A549 (cell line): Measurements from ENCODE around the gene GAL3ST3. TPM values are rescaled to one million over a fixed set of nuclear protein-coding genes. Genes with fewer than 3 reads are reported as not detected.

ENCODE experiments used
- ATAC-seq, 2 experiments: fragments of 200-7000 bp in 1 of 2; fragments of >200 bp in 1 of 2; cut with Nextera tagmentation in 1 of 2; cut with Tn5 transposase in 1 of 2; 3 replicates each; pipeline versions ENCODE4 v1.8.0 to v1.9.1; 2018 to 2020; ENCODE audit warnings: mild to moderate bottlenecking in 1 of 2, moderate library complexity in 1 of 2
- CTCF ChIA-PET: fragments of 300-600 bp; sonication (Branson Sonifier 250); formaldehyde crosslinking; extraction: SDS; loops from one replicate; lab custom pipeline; 2021; ENCODE audit warnings: antibody characterized with exemption, inconsistent platforms; lab: Yijun Ruan, JAX
- POLR2A ChIA-PET: fragments of 350-600 bp; formaldehyde crosslinking; extraction: SDS; loops from one replicate; lab custom pipeline; 2021; ENCODE audit warnings: antibody characterized with exemption, inconsistent platforms; lab: Yijun Ruan, JAX
- DNase-seq, 2 experiments: peaks; one replicate each; pipeline versions ENCODE4 v3.0.0 to v3.0.0-alpha.2; 2011 to 2016; ENCODE audit warnings: low read depth in 1 of 2, low spot score in 1 of 2
- FAIRE-seq: peaks from 2 replicates; lab custom pipeline; 2011; peaks lifted over from hg19 to GRCh38; lab: Jason Lieb, UNC
- H3K27ac ChIP-seq, 2 experiments: fragments of >200 bp; sonication (Bioruptor Twin); formaldehyde crosslinking; 3 replicates each; pipeline ENCODE4 v1.5.1; 2016 to 2017
- H3K4me1 ChIP-seq: fragments of >200 bp; sonication (Bioruptor Twin); formaldehyde crosslinking; 3 replicates; pipeline ENCODE4 v1.6.1; 2016
- H3K4me2 ChIP-seq: fragments of >200 bp; sonication (Bioruptor Twin); formaldehyde crosslinking; 3 replicates; pipeline ENCODE4 v1.6.1; 2016
- H3K4me3 ChIP-seq: fragments of >200 bp; sonication (Bioruptor Twin); formaldehyde crosslinking; 3 replicates; pipeline ENCODE4 v1.5.1; 2016
- H3K9me3 ChIP-seq: fragments of >200 bp; sonication (Bioruptor Twin); formaldehyde crosslinking; 3 replicates; pipeline ENCODE4 v1.6.1; 2016
- ATOH8 ChIP-seq: fragments of 250-450 bp; sonication (Bioruptor Pico); IDR thresholded peaks from 2 replicates; pipeline ENCODE4 v1.5.0; 2020; ENCODE audit warnings: low read depth, mild to moderate bottlenecking, moderate library complexity
- BCL3 ChIP-seq: fragments of >200 bp; sonication (Bioruptor Twin); formaldehyde crosslinking; IDR thresholded peaks from 3 replicates; pipeline ENCODE4 v1.6.1; 2016
- BHLHE40 ChIP-seq: IDR thresholded peaks from 2 replicates; pipeline ENCODE4 v1.6.1; 2012; ENCODE audit warnings: low read depth, low read length, inconsistent platforms
- CHD2 ChIP-seq: fragments of 150-350 bp; IDR thresholded peaks from 2 replicates; pipeline ENCODE4 v1.6.1; 2014; ENCODE audit warnings: low read length; ENCODE audit not compliant: partially characterized antibody
- CTCF ChIP-seq: fragments of >200 bp; sonication (Bioruptor Twin); formaldehyde crosslinking; IDR thresholded peaks from 3 replicates; pipeline ENCODE4 v1.5.1; 2016
- EHMT2 ChIP-seq: fragments of 200-600 bp; sonication (generic); IDR thresholded peaks from 2 replicates; pipeline ENCODE4 v1.6.1; 2016; ENCODE audit warnings: antibody characterized with exemption, low read depth, mild to moderate bottlenecking, moderate library complexity
- EP300 ChIP-seq, 2 experiments: fragments of >200 bp; sonication (Bioruptor Twin); formaldehyde crosslinking; IDR thresholded peaks; 2 replicates in 1 of 2; 3 replicates in 1 of 2; pipeline ENCODE4 v1.6.1; 2016 to 2017
- FOSL2 ChIP-seq, 2 experiments: fragments of 450-650 bp in 1 of 2; fragments of >200 bp in 1 of 2; sonication (Bioruptor Twin) in 1 of 2; formaldehyde crosslinking; IDR thresholded peaks; 2 replicates each; pipeline versions ENCODE4 v1.5.0 to v1.6.1; 2016 to 2020; ENCODE audit warnings: mild to moderate bottlenecking in 1 of 2, moderate library complexity in 1 of 2
- HDAC2 ChIP-seq: fragments of 200-600 bp; sonication (generic); IDR thresholded peaks from 2 replicates; pipeline ENCODE4 v1.6.1; 2016
- HOXA7 ChIP-seq: fragments of 250-450 bp; sonication (Bioruptor Pico); IDR thresholded peaks from 2 replicates; pipeline ENCODE4 v1.5.0; 2020; ENCODE audit warnings: mild to moderate bottlenecking, moderate library complexity
- HOXB13 ChIP-seq: fragments of 250-450 bp; sonication (Bioruptor Pico); IDR thresholded peaks from 2 replicates; pipeline ENCODE4 v1.5.0; 2020; ENCODE audit warnings: low read depth, mild to moderate bottlenecking, moderate library complexity
- KDM1A ChIP-seq: fragments of 200-600 bp; sonication (generic); IDR thresholded peaks from 2 replicates; pipeline ENCODE4 v1.6.1; 2016; ENCODE audit warnings: low read depth, mild to moderate bottlenecking
- MAZ ChIP-seq: fragments of 150-350 bp; IDR thresholded peaks from 2 replicates; pipeline ENCODE4 v1.6.1; 2014; ENCODE audit warnings: antibody characterized with exemption, low read depth, low read length, borderline replicate concordance
- NPAS2 ChIP-seq: fragments of 250-450 bp; sonication (Bioruptor Pico); IDR thresholded peaks from 2 replicates; pipeline ENCODE4 v1.8.0; 2022; ENCODE audit warnings: mild to moderate bottlenecking, moderate library complexity, borderline replicate concordance
- PBX3 ChIP-seq: IDR thresholded peaks from 2 replicates; pipeline ENCODE4 v1.6.1; 2012
- PHF8 ChIP-seq: fragments of 200-600 bp; sonication (generic); IDR thresholded peaks from 2 replicates; pipeline ENCODE4 v1.6.1; 2016; ENCODE audit warnings: low read depth, mild to moderate bottlenecking, antibody characterized with exemption, moderate library complexity, borderline replicate concordance
- POLR2A ChIP-seq: IDR thresholded peaks from 2 replicates; pipeline ENCODE4 v1.6.1; 2012; ENCODE audit warnings: mild to moderate bottlenecking, low read length
- REST ChIP-seq: fragments of 200-600 bp; sonication (generic); IDR thresholded peaks from 2 replicates; pipeline ENCODE4 v1.6.1; 2016; ENCODE audit warnings: antibody characterized with exemption, mild to moderate bottlenecking, moderate library complexity
- RNF2 ChIP-seq: fragments of 200-600 bp; sonication (generic); IDR thresholded peaks from 2 replicates; pipeline ENCODE4 v1.6.1; 2016; ENCODE audit warnings: low read depth, mild to moderate bottlenecking, antibody characterized with exemption, moderate library complexity, borderline replicate concordance
- USF2 ChIP-seq: fragments of 450-650 bp; IDR thresholded peaks from 2 replicates; pipeline ENCODE4 v1.6.1; 2014; ENCODE audit warnings: antibody characterized with exemption
- ZFP36 ChIP-seq: fragments of 450-650 bp; IDR thresholded peaks from 2 replicates; pipeline ENCODE4 v1.6.1; 2014; ENCODE audit warnings: borderline replicate concordance; ENCODE audit not compliant: partially characterized antibody
- ZNF302 ChIP-seq: fragments of 250-450 bp; sonication (Bioruptor Pico); IDR thresholded peaks from 2 replicates; pipeline ENCODE4 v1.9.0; 2021; ENCODE audit warnings: inconsistent platforms, mild to moderate bottlenecking, moderate library complexity
- ZSCAN20 ChIP-seq: fragments of 250-450 bp; sonication (Bioruptor Pico); IDR thresholded peaks from 2 replicates; pipeline ENCODE4 v1.8.0; 2022; ENCODE audit warnings: mild to moderate bottlenecking, moderate library complexity
- WGBS: methylation state at CpG from one replicate; pipeline ENCODE4 v1.1.6; 2017; ENCODE audit errors: missing lambda C conversion rate; 5-methylcytosine and 5-hydroxymethylcytosine counted together
- polyA plus RNA-seq, 4 experiments: library from polyadenylated mRNA; depleted of rRNA in 3 of 4; stranded (reverse); fragments of >200 nt; fragmentation: RNase III in 1 of 4; extraction: RNeasy Plus Mini Kit Qiagen cat#74134 plus additional on column Dnase treatment in 1 of 4; gene quantifications; 2 replicates in 3 of 4; 3 replicates in 1 of 4; pipeline ENCODE4 v1.2.3, GENCODE V29; 2011 to 2017

GAL3ST3 gene
- polyA plus RNA-seq, 2 of the 4 experiments (the other 2 are of a cell fraction), result not detected

- Histone ChIP-seq H3K4me2 (no peak overlapping the region), H3K4me1 (peaks cover 19% of the 10 kb centered on the region), H3K9me3 (no peaks in the 10 kb centered on the region), H3K4me3 (no peak overlapping the region), H3K27ac (no peak overlapping the region)
- ChIA-PET CTCF (interaction anchor here (1.1 to 15.8 kb wide), 6 partner anchors 12 to 32 kb away, joined by 3 to 188 read pairs (median 29); partner anchors contain the start of gene CATSPER1), POLR2A (interaction anchor here (0.6 kb wide), 1 partner anchor 30 kb away, joined by 5 read pairs; no protein-coding TSS in a partner anchor)
- 65% methylated on average over 11 of the region's 11 CpGs for WGBS
- no peak for DNase-seq
- TF ChIP-seq FOSL2 (IDR thresholded peaks at IDR 0.05) (no peak), FOSL2 (CRISPR knock-in tag; IDR thresholded peaks at IDR 0.05) (no peak), ZNF302 (CRISPR knock-in tag) (no peak), ZFP36 (no peak), USF2 (no peak), KDM1A (no peak), PBX3 (no peak), MAZ (no peak), EP300 (IDR thresholded peaks at IDR 0.05) (no peak), BHLHE40 (no peak), HDAC2 (no peak), CHD2 (no peak), HOXB13 (no peak), ATOH8 (no peak)
- FAIRE-seq, result no peak
- no peak for ATAC-seq
Observed at GRCh38 chr11:66047541-66048365, 1.2 kb downstream of the GAL3ST3 start.

GRCh38 chr11:66046901-66047300 is 2.1 kb downstream of the GAL3ST3 start:
- ATAC-seq, result no peak
- WGBS, result 96% methylated on average over 3 of the region's 3 CpGs
- TF ChIP-seq POLR2A (no peak), USF2 (no peak), HDAC2 (no peak), PHF8 (no peak), HOXB13 (no peak), NPAS2 (CRISPR knock-in tag) (no peak), CTCF (no peak), RNF2 (no peak), REST (no peak), BCL3 (no peak), ATOH8 (no peak), EHMT2 (no peak), ZSCAN20 (CRISPR knock-in tag) (no peak), HOXA7 (CRISPR knock-in tag) (no peak)

More at GRCh38 chr11:66046901-66047300, 2.1 kb downstream of the GAL3ST3 start:
- FAIRE-seq (no peak), DNase-seq (no peak)
- no peak overlapping the region for H3K27ac ChIP-seq
- ChIA-PET POLR2A (no interaction called here), CTCF (interaction anchor here (1.0 to 15.8 kb wide), 9 partner anchors 9 to 335 kb away, joined by 3 to 188 read pairs (median 8); partner anchors contain the start of genes CATSPER1 and KAT5)
- no peaks in the 10 kb centered on the region for H3K9me3 ChIP-seq
- H3K4me1 ChIP-seq, result peaks cover 19% of the 10 kb centered on the region
- no peak overlapping the region for H3K4me2 ChIP-seq
- no peak overlapping the region for H3K4me3 ChIP-seq
